ENCODE data around the gene PRLHR.

The PRLHR gene

GRCh38 chr10:118567701-118568248 lies 27.7 kb downstream of the PRLHR start:
- no peak for DNase-seq (ENCODE audit: low read depth in 1 of 2, low spot score in 1 of 2)
- Histone ChIP-seq H3K27ac (replicated peaks) (no peak overlapping the region), H3K4me3 (replicated peaks; ENCODE audit: insufficient read depth, low read length) (no peak overlapping the region), H3K27me3 (ENCODE audit: insufficient read depth, poor library complexity, severe bottlenecking) (no peaks in the 10 kb centered on the region)
- TF ChIP-seq SPI1 (IDR thresholded peaks at IDR 0.05; ENCODE audit: borderline replicate concordance, low read depth) (no peak), GABPA (IDR thresholded peaks at IDR 0.05; ENCODE audit: low read depth) (no peak), POLR2AphosphoS5 (IDR thresholded peaks at IDR 0.05; ENCODE audit: low read depth) (no peak), REST (IDR thresholded peaks at IDR 0.05; ENCODE audit: insufficient replicate concordance, low read depth) (no peak), CTCF (IDR thresholded peaks at IDR 0.05; ENCODE audit: insufficient read depth, low read length) (no peak)

GRCh38 chr10:118566911-118567310 lies 28.5 kb downstream of the PRLHR start:
- no peaks in the 10 kb centered on the region for H3K27me3 ChIP-seq (ENCODE audit: insufficient read depth, poor library complexity, severe bottlenecking)
- no peak overlapping the region for H3K4me3 ChIP-seq (replicated peaks; ENCODE audit: insufficient read depth, low read length)
- TF ChIP-seq CTCF (IDR thresholded peaks at IDR 0.05; ENCODE audit: insufficient read depth, low read length), result no peak
- TF ChIP-seq GABPA (IDR thresholded peaks at IDR 0.05; ENCODE audit: low read depth), result no peak
- TF ChIP-seq REST (IDR thresholded peaks at IDR 0.05; ENCODE audit: insufficient replicate concordance, low read depth), result no peak
- no peak for TF ChIP-seq SPI1 (IDR thresholded peaks at IDR 0.05; ENCODE audit: borderline replicate concordance, low read depth)
- no peak for TF ChIP-seq POLR2AphosphoS5 (IDR thresholded peaks at IDR 0.05; ENCODE audit: low read depth)
- no peak overlapping the region for H3K27ac ChIP-seq (replicated peaks)
- no peak for DNase-seq (ENCODE audit: low read depth in 1 of 2, low spot score in 1 of 2)

GRCh38 chr10:118565301-118566075 lies 30.0 kb downstream of the PRLHR start:
- no peaks in the 10 kb centered on the region for H3K27me3 ChIP-seq (ENCODE audit: insufficient read depth, poor library complexity, severe bottlenecking)
- H3K4me3 ChIP-seq (replicated peaks; ENCODE audit: insufficient read depth, low read length), result no peak overlapping the region
- no peak overlapping the region for H3K27ac ChIP-seq (replicated peaks)
- DNase-seq (ENCODE audit: low read depth in 1 of 2, low spot score in 1 of 2), result no peak
- TF ChIP-seq POLR2AphosphoS5 (IDR thresholded peaks at IDR 0.05; ENCODE audit: low read depth) (no peak), REST (IDR thresholded peaks at IDR 0.05; ENCODE audit: insufficient replicate concordance, low read depth) (no peak), GABPA (IDR thresholded peaks at IDR 0.05; ENCODE audit: low read depth) (no peak), CTCF (IDR thresholded peaks at IDR 0.05; ENCODE audit: insufficient read depth, low read length) (no peak), SPI1 (IDR thresholded peaks at IDR 0.05; ENCODE audit: borderline replicate concordance, low read depth) (no peak)
